ENCODE data around the gene ZFPL1. TPM values are rescaled to one million over a fixed set of nuclear protein-coding genes. Genes with fewer than 3 reads are reported as not detected.

Gene ZFPL1
- total RNA-seq, 3 donors from 2014 or later (not counting 1 experiment from before 2014, with no cell fraction given): 49.8 to 60.2 (median 50.8) TPM

- no peaks in the 10 kb centered on the region for H3K9me3 ChIP-seq (ENCODE audit: control insufficient read depth, insufficient read depth, low read length)
- ATAC-seq (no peak), DNase-seq (peak in 1 of 2 donors; percentile 26)
- Mint-ChIP-seq H3K4me1 (no peaks in the 10 kb centered on the region), H3K9me3 (no peaks in the 10 kb centered on the region), H3K36me3 (no peaks in the 10 kb centered on the region), H3K27me3 (ENCODE audit: low read depth in 2 of 2) (peaks cover 3 to 7% of the 10 kb centered on the region in 2 donors), H3K27ac (no peak overlapping the region), H3K4me3 (no peak overlapping the region)
- 87% methylated on average over 9 of the region's 9 CpGs for WGBS (ENCODE audit: insufficient coverage)
- H3K27me3 ChIP-seq (ENCODE audit: control insufficient read depth, insufficient read depth, low read length): no peaks in the 10 kb centered on the region
- TF ChIP-seq CTCF (IDR thresholded peaks at IDR 0.05): no peak
- H3K4me1 ChIP-seq (ENCODE audit: control insufficient read depth, insufficient read depth, low read length): no peaks in the 10 kb centered on the region
- no peak overlapping the region for H3K27ac ChIP-seq (ENCODE audit: low read length)
- intact Hi-C loops (cut with micrococcal nuclease): no loop called here
- no peak overlapping the region for H3K4me3 ChIP-seq (ENCODE audit: low read length)
- H3K36me3 ChIP-seq (ENCODE audit: control insufficient read depth, insufficient read depth, low read length): no peaks in the 10 kb centered on the region
Measured at GRCh38 chr11:65060913-65061408, 23.1 kb upstream of the ZFPL1 start.

- H3K27ac Mint-ChIP-seq: no peak overlapping the region
- H3K4me1 Mint-ChIP-seq: no peaks in the 10 kb centered on the region
- H3K4me1 ChIP-seq (ENCODE audit: control insufficient read depth, insufficient read depth, low read length): no peaks in the 10 kb centered on the region
- H3K9me3 Mint-ChIP-seq: no peaks in the 10 kb centered on the region
- H3K9me3 ChIP-seq (ENCODE audit: control insufficient read depth, insufficient read depth, low read length): no peaks in the 10 kb centered on the region
- DNase-seq (no peak), ATAC-seq (no peak)
- H3K36me3 Mint-ChIP-seq: no peaks in the 10 kb centered on the region
- H3K4me3 Mint-ChIP-seq: no peak overlapping the region
- WGBS (ENCODE audit: insufficient coverage): 89% methylated on average over 3 of the region's 3 CpGs
- peaks cover 3 to 7% of the 10 kb centered on the region in 2 donors for H3K27me3 Mint-ChIP-seq (ENCODE audit: low read depth in 2 of 2)
- H3K27ac ChIP-seq (ENCODE audit: low read length): no peak overlapping the region
- H3K36me3 ChIP-seq (ENCODE audit: control insufficient read depth, insufficient read depth, low read length): no peaks in the 10 kb centered on the region
- H3K4me3 ChIP-seq (ENCODE audit: low read length): no peak overlapping the region
- intact Hi-C loops (cut with micrococcal nuclease): no loop called here
- H3K27me3 ChIP-seq (ENCODE audit: control insufficient read depth, insufficient read depth, low read length): no peaks in the 10 kb centered on the region
- no peak for TF ChIP-seq CTCF (IDR thresholded peaks at IDR 0.05)
Measured at GRCh38 chr11:65063532-65063931, 20.5 kb upstream of the ZFPL1 start.

- H3K4me3 Mint-ChIP-seq: no peak overlapping the region
- H3K27ac Mint-ChIP-seq: no peak overlapping the region
- Histone ChIP-seq H3K27me3 (ENCODE audit: control insufficient read depth, insufficient read depth, low read length) (no peaks in the 10 kb centered on the region), H3K36me3 (ENCODE audit: control insufficient read depth, insufficient read depth, low read length) (no peaks in the 10 kb centered on the region), H3K4me3 (ENCODE audit: low read length) (no peak overlapping the region), H3K9me3 (ENCODE audit: control insufficient read depth, insufficient read depth, low read length) (no peaks in the 10 kb centered on the region), H3K4me1 (ENCODE audit: control insufficient read depth, insufficient read depth, low read length) (no peaks in the 10 kb centered on the region), H3K27ac (ENCODE audit: low read length) (no peak overlapping the region)
- no peak for DNase-seq
- no peak for ATAC-seq
- no peaks in the 10 kb centered on the region for H3K4me1 Mint-ChIP-seq
- H3K27me3 Mint-ChIP-seq (ENCODE audit: low read depth in 2 of 2): peaks cover 3 to 7% of the 10 kb centered on the region in 2 donors
- no peak for TF ChIP-seq CTCF (IDR thresholded peaks at IDR 0.05)
- H3K9me3 Mint-ChIP-seq: no peaks in the 10 kb centered on the region
- H3K36me3 Mint-ChIP-seq: no peaks in the 10 kb centered on the region
- WGBS (ENCODE audit: insufficient coverage): 97% methylated on average over 4 of the region's 4 CpGs
- intact Hi-C loops (cut with micrococcal nuclease): no loop called here
Measured at GRCh38 chr11:65064847-65065240, 19.2 kb upstream of the ZFPL1 start.

- TF ChIP-seq CTCF (IDR thresholded peaks at IDR 0.05): no peak
Measured at GRCh38 chr11:65065851-65066250, 18.2 kb upstream of the ZFPL1 start.

More at GRCh38 chr11:65065851-65066250, 18.2 kb upstream of the ZFPL1 start:
- no peaks in the 10 kb centered on the region for H3K9me3 Mint-ChIP-seq
- DNase-seq: no peak
- no peak overlapping the region for H3K27ac Mint-ChIP-seq
- no peak overlapping the region for H3K4me3 Mint-ChIP-seq
- intact Hi-C loops (cut with micrococcal nuclease): no loop called here
- H3K36me3 Mint-ChIP-seq: no peaks in the 10 kb centered on the region
- Histone ChIP-seq H3K9me3 (ENCODE audit: control insufficient read depth, insufficient read depth, low read length) (no peaks in the 10 kb centered on the region), H3K4me3 (ENCODE audit: low read length) (no peak overlapping the region), H3K27me3 (ENCODE audit: control insufficient read depth, insufficient read depth, low read length) (no peaks in the 10 kb centered on the region), H3K36me3 (ENCODE audit: control insufficient read depth, insufficient read depth, low read length) (no peaks in the 10 kb centered on the region), H3K4me1 (ENCODE audit: control insufficient read depth, insufficient read depth, low read length) (no peaks in the 10 kb centered on the region), H3K27ac (ENCODE audit: low read length) (no peak overlapping the region)
- no peaks in the 10 kb centered on the region for H3K4me1 Mint-ChIP-seq
- peaks cover 2 to 7% of the 10 kb centered on the region in 2 donors for H3K27me3 Mint-ChIP-seq (ENCODE audit: low read depth in 2 of 2)
- no peak for ATAC-seq
- WGBS (ENCODE audit: insufficient coverage): 89% methylated on average over 7 of the region's 7 CpGs
